ENCODE data around the gene VIT.
"Not testable (repeated sequence)": the region's sequence is repeated elsewhere in the genome, so short reads cannot be mapped to it uniquely, and the experiment has no call there.

The VIT gene

DNA sequence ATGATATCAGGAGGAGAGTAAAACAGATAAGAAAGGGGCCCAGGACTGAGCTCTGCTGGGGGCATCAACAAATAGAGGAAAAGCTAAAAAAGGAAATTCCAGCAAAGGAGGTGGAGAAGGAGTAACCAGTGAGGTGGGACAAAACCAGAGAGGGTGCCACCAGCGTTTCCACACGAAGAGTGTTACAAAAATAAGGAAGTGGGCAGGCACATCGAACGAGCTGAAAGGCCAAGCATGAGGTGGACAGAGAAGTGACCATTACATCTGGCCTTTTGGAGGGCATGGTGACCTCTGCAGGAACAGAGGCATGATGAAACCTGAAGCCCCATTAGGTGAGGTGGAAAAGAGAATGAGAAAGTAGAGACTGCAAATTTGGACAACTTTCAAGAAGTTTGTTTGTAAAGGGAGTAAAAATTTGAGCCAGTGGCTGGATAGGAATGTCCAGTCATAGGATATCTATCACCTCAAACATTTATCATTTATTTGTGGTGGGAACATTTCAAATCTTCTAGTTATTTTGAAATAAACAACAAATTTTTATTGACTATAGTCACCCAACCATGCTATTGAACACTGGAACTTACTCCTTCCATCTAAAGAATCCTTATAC is 18.4 kb upstream of the VIT start:
- peak; percentile 73 for DNase-seq (ENCODE audit: low read depth)

DNA sequence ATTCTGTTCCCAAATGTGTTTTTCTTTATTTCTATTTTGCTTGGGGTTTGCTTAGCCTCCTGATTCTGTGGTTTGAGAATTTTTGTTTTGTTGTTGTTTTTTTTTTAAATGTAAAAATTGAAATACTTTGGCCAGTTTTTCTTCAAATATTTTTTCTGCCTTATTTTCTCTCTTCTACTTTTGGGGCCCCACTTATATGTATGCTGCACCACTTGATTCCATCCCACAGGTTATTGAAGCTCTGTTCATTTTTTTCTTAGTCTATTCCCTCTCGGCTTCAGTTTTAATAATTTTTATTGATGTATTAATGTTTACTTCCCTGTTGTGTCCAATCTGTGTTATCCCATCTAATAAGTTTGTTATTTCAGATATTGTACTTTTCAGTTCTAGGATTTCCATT is 17.7 kb upstream of the VIT start:
- no peak for DNase-seq (ENCODE audit: low read depth)

DNA sequence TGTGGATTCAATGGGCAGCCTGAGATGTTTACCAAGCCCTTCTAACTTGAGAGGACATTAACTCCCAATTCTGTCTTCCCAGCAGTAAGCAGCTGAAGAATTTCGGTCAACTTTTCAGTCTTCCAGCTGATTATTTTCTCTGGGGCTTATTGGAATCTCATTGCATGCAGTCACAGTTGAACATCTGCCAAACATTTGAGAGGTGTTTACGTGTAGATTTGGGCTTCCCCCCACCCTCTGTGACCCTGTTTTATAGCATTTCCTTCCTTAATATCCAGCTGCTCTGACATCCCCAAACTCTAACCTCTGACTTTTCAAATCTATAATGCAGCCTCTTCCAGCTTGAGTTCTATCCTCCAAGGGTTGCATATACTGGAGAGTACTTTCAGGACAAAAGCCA is 16.5 kb upstream of the VIT start:
- DNase-seq (ENCODE audit: low read depth): peak; percentile 63

DNA sequence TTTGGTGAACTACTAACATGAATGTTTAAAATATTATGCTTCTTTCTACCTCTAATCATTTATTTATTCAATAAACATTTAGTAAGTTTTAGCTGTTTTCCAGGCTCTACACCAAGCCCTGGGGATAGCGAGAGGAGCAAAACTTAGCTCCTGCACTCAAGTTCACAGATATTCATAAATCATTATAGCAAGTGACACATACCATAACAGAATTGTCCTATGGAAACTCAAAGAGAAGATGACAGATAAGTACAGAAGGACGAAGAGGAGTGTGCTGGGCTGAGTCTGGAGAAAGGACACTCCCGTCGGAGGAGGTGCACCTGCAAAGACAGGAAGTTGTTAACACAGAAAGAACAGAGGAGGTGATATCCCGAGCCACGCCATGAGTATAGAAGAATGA is 13.9 kb upstream of the VIT start:
- DNase-seq (ENCODE audit: low read depth): no peak

DNA sequence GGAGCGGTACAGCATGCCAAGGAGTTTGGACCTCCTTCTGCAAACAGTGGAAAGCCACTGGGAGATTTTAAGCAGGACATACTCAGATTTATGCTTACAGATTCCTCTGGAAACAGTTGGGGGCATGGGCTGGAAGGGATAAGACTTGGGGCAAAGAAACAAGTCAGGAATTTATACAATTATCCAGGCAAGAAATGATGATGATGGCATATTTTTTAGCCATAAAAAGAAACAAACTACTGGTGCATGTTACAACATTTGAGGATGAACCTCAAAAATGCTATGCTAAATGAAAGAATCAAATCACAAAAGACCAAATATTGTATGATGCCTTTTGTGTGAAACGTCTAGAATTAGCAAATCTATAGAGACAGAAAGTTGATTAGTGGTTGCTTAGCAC is 13.5 kb upstream of the VIT start:
- DNase-seq (ENCODE audit: low read depth): no peak

DNA sequence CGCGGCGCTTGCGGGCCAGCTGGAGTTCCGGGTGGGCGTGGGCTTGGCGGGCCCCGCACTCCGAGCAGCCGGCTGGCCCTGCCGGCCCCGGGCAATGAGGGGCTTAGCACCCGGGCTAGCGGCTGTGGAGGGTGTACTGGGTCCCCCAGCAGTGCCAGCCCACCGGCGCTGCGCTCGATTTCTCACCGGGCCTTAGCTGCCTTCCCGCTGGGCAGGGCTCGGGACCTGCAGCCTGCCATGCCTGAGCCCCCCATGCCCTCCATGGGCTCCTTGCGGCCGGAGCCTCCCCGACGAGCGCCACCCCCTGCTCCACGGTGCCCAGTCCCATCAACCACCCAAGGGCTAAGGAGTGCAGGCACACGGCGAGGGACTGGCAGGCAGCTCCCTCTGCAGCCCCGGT is 8.2 kb upstream of the VIT start:
- DNase-seq (ENCODE audit: low read depth): not testable (repeated sequence)

DNA sequence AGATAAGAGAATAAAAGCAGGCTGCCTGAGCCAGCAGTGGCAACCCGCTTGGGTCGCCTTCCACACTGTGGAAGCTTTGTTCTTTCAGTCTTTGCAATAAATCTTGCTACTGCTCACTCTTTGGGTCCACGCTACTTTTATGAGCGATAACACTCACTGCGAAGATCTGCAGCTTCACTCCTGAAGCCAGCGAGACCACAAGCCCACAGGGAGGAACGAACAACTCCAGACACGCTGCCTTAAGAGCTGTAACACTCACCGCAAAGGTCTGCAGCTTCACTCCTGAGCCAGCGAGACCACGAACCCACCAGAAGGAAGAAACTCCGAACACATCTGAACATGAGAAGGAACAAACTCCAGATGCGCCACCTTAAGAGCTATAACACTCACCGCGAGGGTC is 7.5 kb upstream of the VIT start:
- not testable (repeated sequence) for DNase-seq (ENCODE audit: low read depth)

DNA sequence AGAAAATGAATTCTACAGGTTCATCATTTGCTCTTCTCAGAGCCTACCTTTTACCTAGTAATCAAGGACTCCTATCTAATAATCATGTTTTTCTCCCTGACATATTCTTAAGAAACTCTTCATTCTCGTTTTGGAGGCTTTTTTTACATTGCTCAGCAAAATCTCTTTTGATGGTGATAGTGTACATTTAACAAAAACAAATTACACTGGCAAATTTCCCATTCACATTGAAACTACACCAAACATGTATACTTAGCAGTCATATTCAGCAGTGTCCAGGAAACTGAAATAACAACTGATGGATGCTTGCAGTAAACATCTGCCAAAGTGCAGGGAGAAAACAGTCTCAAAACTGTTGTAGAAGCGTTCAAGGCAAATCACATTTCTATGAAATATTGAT is 4.4 kb upstream of the VIT start:
- DNase-seq (ENCODE audit: low read depth): no peak

DNA sequence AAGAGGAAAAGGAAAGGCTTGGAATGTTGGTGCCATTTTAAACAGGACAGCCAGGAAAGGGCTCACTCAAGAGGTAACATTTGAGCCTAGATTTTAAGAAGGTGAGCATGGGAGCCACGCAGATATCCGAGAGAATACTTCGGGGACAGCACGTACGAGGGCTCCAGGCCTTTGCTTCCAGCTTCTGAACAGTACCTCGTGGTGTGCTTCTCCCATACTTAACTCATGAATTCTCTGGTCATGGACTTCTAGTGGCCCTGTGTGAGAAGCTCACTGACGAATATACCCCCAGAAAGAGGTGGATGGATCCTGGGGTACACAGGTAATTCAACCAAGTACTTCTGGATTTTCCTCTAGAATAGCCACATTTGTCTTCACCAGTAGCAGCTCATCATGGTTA is 2.7 kb upstream of the VIT start:
- DNase-seq (ENCODE audit: low read depth): no peak

DNA sequence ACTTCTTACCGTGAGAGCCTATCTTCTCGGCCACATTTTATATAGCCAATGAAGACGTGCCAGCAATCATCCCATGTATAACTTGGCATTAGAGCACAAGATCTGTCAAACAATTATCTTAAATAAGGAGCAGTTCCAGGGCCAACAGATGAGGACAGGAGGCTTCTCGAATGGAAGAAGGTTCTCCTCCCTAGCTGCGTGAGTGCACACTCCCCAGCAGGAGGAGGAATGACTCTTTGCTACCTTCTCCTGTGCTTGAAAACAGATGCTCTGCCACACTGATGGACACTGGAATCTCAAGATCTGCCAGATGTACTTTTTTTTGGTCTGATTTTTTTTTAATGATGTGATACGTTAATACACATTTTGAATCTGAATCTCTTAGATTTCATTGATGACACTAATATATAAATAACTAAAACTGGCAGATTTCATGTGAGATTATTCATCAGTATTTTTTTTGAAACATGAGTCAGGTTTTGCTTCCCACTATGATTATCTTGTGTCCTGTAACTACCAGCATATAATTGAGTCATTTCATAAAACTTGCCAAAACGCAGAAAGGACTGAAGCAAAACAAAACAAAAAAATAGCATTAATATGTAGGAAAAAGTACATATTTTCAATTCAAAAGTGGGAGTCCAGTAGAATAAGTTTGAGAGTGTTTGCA is 626 bp upstream of the VIT start:
- DNase-seq (ENCODE audit: low read depth): peak; percentile 78

DNA sequence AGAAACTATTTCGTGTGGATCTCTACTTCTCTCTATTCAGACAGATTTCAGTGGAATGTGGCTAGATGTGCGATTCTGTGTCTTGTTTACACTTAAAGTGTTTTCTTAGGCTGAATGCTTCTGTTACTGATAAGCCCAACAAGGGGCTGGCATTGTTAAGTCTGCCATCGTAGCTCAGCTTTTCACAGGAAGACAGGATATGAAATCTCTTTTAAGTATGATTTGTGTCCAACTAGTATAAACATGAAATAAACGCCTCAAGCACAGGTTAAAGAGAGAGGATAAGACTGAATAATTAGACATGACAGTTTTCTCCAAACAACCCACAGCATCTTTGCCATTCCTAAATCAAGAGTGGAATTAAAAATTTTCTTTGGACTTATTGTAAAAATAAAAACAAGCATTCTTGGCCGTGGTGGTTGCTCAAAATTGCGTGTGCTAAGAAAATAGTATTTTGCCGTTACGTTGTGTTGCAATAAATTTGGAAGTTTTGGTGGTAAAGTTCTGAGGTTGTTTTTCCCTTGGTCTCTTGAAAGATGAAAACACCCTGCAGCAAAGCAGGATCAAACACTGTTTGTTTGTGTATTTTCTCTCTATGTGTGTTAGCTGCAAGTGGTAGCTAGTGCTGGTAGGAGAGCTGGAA is 1.0 kb downstream of the VIT start:
- DNase-seq (ENCODE audit: low read depth): peak; percentile 44

DNA sequence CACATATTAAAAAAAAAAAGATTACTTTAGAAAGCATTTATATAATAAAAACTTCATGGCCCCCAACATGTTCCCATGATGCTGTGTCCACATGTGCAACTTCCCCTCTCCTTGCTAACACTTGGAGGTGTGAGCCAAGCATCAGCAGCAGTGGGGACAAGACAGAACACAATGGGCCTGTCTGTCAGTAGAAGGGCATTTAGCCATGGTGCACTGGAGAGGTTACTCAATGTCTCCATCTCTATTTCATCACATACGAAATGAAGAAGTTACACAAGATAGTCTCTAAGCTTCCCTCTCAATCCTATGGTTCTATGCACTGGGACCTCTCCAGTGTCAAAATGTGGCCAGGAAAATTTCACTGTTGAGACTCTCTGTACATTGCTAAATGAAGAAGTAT is 2.5 kb downstream of the VIT start:
- peak; percentile 44 for DNase-seq (ENCODE audit: low read depth)

DNA sequence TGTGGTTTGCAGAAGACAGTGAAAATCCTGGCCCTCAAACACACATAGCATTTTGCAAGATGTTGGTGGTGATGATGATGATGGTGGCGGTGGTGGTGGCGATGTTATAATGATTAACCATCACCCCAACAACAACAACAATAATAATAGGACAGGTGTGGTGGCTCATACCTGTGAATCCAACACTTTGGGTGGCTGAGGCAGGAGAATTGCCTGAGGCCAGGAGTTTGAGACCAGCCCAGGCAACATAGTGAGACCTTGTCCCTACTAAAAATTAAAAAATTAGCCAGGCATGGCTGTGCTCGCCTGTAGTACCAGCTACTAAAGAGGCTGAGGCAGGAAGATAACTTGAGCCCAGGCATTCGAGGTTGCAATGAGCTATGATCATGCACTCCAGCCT is 3.8 kb downstream of the VIT start:
- no peak for DNase-seq (ENCODE audit: low read depth)

DNA sequence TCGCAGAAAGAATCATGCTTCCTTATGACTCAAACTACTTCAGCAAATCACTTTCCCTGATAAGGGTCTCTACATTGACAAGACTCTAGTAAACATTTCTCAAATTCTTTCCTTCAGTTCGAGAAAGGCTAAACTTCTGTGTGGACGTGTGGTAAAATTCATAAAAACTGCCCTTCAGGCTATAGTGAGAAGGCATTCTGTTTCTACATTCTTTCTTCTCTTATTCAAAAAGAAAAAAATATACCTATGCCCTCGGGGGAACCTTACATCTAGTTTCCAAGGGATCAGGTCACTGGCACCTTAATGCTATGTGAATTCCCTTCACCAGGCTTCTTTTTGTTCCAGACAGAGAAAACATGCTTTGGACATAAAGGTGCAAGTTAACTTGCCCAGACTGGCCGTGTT is 4.9 kb downstream of the VIT start:
- DNase-seq (ENCODE audit: low read depth): peak; percentile 46

DNA sequence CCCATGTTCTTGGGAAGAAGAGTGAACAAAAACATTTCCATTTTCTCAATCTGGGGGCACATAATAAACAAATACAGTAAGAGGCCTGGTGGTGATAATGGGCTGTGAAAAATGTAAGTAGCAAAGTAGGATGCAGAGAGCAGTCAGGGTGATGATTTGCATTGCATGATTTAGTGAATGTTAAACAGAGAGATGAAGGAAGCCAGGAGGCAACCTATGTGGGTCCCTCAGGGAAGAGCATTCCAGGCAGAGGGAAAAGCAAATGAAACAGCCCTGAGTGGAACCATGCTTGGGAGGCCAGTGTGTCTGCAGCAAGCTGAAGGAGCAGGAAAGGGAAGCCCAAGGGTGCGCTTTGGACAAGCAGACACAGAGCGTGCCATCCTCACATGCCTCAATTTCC is 5.4 kb downstream of the VIT start:
- no peak for DNase-seq (ENCODE audit: low read depth)

DNA sequence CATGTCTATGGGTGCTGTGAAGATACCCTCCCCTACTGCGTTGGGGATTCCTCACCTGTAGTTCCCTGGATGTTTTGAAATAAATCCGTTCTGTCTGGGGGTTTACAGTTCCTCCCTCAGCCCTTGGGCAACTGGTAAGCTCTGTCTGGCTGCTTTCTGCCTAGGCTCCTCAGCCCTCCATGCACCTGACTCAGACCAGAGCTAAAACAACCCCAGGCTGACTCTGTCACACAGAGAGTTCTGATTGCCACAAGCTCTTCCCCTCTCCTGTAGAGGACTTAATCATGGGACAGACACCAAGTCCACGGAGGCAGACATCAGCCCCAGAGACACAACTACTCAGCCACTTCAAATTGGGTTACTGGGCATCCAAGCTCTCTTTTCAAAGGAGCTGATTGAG is 6.3 kb downstream of the VIT start:
- DNase-seq (ENCODE audit: low read depth): no peak

DNA sequence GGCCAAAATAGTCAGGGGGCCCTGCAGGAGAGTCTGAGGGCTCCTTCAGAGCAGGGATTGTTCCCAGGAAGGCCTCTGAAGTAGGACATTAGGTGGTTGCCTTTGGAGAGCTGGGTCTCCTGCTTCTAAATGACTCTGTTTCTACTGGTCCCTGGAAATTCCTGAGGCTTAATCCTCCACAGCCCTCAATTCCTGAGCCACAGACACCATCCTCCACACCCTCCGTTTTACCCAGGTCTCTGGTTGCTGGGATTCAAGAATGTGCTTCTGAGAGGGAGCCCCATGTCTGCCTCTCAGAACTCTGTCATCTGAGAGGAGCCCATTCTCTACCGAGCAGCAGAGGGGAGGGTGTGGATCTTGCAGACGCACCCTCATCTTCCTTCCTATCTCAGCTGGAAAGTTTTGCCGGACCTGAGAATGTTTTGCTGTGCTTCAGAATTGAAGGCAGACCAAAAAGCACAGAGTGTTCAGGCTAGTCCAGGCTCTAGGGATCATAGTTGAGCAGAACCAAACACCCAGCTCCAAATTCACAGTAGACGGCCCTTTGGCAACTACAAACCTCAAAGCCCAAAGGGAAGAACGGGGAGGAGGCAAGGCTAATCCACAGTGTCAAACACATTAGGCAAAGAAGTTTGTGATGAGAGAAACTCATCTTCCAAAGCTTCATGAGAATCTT is 8.1 kb downstream of the VIT start:
- no peak for DNase-seq (ENCODE audit: low read depth)

DNA sequence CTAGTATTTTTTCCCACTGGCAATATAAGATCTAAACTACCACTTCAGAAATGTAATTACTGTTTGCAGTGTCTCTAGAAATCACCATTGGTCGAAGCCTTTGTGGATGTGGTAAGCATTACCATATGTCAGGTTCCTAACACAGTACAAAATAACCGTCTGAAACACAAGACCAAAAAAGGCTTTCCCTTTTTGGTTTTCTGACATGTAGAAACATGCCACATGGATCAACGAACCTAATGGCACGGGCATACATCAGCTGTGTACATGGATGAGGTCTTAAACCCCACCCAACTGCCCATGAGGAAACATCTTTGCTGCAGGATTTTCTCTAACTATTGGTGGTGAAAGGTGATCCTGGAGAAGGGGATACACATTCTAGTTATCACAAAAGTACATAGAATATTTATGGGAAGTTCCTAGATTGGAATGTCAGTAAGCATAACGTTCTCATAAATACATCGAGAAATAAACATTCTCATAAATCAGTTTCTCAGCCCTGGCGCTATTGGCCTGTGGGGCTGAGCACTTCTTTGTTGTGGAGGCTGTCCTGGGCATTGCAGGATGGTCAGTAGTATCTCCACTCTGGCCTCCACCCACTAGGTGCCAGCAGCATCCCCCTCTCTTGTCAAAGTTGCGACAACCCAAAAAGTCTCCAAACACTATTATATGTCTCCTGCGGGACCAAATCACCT is 9.0 kb downstream of the VIT start:
- no peak for DNase-seq (ENCODE audit: low read depth)

DNA sequence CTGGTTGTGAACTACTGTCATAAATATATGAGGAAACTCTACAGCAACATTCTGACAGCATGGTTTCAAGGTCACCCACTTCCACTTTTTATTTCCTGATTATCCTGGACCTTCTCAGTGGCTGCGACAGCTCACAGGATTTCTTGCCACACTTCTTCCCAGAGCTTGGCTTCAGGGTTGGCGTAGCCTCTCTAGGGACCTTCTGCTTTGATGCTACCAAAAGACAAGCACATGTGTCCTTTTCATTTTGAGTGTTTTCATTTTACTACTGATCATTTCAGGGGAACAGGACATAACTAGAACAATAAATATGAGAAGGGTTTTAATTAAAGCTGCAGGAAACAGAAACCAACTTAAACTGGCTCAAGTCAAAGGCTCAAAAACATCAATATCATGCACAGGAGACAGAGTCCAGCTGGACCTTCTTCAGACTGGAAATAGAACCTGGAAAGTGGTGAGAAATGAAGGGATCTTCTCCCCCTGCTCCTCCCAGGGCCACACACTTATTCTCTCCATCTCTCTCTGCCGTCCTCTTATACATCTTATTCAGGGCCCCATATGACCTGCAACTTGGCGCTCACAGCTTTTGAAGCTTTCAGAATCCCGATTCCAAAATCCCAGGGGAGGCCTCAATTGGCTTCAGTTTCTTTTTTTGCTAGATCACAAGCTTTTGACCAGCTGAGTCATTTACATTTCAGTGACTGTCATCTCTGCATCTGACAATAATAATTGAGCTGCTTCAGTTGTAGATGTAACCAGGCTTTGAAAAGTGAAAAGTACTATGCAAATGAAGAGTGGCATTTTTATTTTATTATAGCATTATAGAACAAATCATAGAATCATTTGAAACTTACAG is 9.7 kb downstream of the VIT start:
- DNase-seq (ENCODE audit: low read depth): no peak

DNA sequence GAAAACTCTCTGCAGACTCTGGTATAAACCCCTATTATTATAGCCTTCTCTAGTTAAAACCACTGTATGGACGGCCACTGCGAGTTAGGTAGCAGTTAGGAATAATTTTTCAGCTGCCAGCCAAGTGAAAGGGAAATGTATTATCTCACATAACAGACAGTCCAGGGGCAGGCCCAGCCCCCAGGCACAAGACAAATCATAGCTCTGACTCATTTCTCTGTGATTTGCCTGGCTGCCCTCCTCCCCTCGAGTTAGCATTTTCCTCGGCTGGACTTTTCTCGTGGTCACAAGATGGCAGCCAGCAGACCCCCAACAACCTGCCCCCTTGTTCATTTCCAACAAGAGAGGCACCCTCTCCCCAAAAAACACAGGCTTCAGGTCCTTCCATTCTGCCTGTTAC is 10.5 kb downstream of the VIT start:
- peak; percentile 81 for DNase-seq (ENCODE audit: low read depth)

DNA sequence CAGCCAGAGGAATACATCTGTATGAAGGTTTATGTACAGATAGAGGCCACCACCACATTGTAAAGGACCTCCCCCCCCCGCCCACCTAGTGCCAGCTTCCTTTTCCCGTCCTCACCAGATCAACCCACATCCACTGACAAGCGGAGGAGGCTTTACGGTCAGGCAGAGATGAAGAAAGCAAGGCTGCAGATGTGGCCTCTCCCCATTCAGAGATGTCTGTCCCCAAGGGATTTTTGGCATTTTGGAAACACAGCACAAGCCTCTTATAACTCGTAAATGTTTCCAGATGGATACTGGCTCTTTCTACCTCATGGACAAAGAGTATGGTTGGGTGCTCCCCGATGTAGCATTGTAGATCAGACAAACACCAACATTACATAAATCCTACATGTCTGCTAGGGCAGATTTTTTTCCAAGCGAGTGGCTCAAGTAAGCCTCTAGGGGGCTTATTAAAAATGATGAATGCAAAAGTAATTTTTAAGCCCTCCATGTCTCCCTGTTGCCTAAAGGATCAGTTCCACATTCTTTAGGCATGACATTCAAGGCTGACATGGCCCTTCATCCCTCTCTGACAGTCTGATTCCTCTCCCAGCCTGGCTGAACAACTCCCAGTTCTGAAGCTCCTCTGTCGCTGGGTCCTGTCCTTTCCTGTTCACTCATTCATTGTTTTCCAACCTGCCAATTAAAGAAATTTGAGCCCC is 11.7 kb downstream of the VIT start:
- DNase-seq (ENCODE audit: low read depth): peak; percentile 44

Data from iris pigment epithelial cell (primary cell).